Measurements from ENCODE around the gene TRIML1.
A peak's percentile ranks its signal among the peaks of the same experiment; 100 is the strongest.
"Not testable (repeated sequence)": the region's sequence is repeated elsewhere in the genome, so short reads cannot be mapped to it uniquely, and the experiment has no call there.

The TRIML1 gene

DNA sequence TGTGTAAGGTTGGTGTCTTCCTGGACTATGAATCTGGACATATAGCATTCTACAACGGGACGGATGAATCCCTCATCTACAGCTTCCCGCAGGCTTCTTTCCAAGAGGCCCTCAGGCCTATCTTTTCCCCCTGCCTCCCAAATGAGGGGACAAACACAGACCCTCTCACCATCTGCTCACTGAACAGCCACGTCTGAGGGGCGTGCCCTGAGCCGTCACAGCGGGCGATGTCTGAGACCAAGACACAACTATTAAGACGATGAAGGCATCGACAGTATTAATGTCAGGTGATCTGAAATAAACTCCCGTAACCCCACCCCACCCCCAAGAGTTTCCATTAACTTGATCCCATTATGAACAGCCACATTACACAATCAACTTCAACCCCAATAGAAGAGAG lies 7.9 kb downstream of the TRIML1 start:
- no peak for DNase-seq (ENCODE audit: low read depth)
- H3K4me3 ChIP-seq (ENCODE audit: low read length): no peak overlapping the region

GRCh38 chr4:188147776-188148175 lies 8.5 kb downstream of the TRIML1 start:
- DNase-seq (ENCODE audit: low read depth): no peak

More for the DNA sequence above, 7.9 kb downstream of the TRIML1 start:
- TF ChIP-seq, protein P1, sequence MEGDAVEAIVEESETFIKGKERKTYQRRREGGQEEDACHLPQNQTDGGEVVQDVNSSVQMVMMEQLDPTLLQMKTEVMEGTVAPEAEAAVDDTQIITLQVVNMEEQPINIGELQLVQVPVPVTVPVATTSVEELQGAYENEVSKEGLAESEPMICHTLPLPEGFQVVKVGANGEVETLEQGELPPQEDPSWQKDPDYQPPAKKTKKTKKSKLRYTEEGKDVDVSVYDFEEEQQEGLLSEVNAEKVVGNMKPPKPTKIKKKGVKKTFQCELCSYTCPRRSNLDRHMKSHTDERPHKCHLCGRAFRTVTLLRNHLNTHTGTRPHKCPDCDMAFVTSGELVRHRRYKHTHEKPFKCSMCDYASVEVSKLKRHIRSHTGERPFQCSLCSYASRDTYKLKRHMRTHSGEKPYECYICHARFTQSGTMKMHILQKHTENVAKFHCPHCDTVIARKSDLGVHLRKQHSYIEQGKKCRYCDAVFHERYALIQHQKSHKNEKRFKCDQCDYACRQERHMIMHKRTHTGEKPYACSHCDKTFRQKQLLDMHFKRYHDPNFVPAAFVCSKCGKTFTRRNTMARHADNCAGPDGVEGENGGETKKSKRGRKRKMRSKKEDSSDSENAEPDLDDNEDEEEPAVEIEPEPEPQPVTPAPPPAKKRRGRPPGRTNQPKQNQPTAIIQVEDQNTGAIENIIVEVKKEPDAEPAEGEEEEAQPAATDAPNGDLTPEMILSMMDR (conservative IDR thresholded peaks at IDR 0.05; ENCODE audit: low read depth, low read length): no peak

GRCh38 chr4:188154668-188155405 lies 15.6 kb downstream of the TRIML1 start:
- H3K4me3 ChIP-seq (ENCODE audit: low read length): no peak overlapping the region
- TF ChIP-seq, protein P1 (conservative IDR thresholded peaks at IDR 0.05; ENCODE audit: low read depth, low read length): no peak
- DNase-seq (ENCODE audit: low read depth): peak; percentile 43

More at GRCh38 chr4:188147776-188148175, 8.5 kb downstream of the TRIML1 start:
- H3K4me3 ChIP-seq (ENCODE audit: low read length): no peak overlapping the region
- TF ChIP-seq, protein P1 (conservative IDR thresholded peaks at IDR 0.05; ENCODE audit: low read depth, low read length): no peak

GRCh38 chr4:188158336-188158735 lies 19.1 kb downstream of the TRIML1 start:
- TF ChIP-seq, protein P1 (conservative IDR thresholded peaks at IDR 0.05; ENCODE audit: low read depth, low read length): no peak
- H3K4me3 ChIP-seq (ENCODE audit: low read length): no peak overlapping the region
- DNase-seq (ENCODE audit: low read depth): no peak

DNA sequence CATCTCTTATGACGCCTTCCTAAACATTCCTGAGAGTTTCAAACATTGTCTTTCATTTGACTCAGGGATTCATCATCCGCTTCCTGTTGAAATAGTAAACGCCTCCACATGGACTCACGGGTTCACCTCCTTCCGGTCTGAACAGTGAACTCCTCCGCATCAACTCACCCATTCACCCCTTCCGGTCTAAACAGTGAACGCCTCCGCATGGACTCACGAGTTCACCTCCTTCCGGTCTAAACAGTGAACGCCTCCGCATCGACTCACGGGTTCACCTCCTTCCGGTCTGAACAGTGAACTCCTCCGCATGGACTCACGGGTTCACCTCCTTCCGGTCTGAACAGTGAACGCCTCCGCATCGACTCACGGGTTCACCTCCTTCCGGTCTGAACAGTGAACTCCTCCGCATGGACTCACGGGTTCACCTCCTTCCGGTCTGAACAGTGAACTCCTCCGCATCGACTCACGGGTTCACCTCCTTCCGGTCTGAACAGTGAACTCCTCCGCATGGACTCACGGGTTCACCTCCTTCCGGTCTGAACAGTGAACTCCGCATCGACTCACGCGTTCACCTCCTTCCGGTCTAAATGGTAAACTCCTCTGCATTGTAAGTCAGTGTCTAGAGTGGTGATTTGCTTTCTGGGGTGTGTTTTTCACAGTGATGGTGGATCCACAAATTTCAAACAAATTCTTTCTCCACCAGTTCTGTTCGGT lies 20.4 kb downstream of the TRIML1 start:
- not testable (repeated sequence) for H3K4me3 ChIP-seq (ENCODE audit: low read length); DNase-seq (ENCODE audit: low read depth)

DNA sequence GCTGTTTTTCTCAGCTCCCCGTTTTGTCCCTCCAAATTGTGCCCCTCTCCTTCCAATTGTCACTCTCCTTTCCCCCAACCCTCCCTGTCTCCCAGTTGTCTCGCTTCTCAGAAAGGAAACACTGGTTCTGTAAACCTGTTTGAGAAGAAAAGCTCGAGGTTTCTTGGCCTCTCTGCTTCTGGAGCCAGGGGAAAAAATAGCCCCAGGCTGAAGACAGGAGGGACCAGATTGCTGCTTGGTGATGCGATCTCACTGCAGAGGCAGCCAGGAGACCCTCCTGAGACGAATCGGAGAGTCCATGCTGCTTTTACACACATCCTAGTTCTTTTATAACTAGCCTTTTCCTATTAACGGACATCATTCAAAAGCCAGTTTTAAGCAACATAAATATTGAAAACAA lies 21.2 kb downstream of the TRIML1 start:
- TF ChIP-seq, protein P1 (conservative IDR thresholded peaks at IDR 0.05; ENCODE audit: low read depth, low read length): no peak
- no peak overlapping the region for H3K4me3 ChIP-seq (ENCODE audit: low read length)
- DNase-seq (ENCODE audit: low read depth): no peak

GRCh38 chr4:188161167-188161566 lies 21.9 kb downstream of the TRIML1 start:
- no peak overlapping the region for H3K4me3 ChIP-seq (ENCODE audit: low read length)
- no peak for DNase-seq (ENCODE audit: low read depth)
- TF ChIP-seq, protein P1 (conservative IDR thresholded peaks at IDR 0.05; ENCODE audit: low read depth, low read length): no peak
